Endothelial cell of umbilical vein (primary cell): Measurements from ENCODE around the gene NEDD4L. TPM values are rescaled to one million over a fixed set of nuclear protein-coding genes. Genes with fewer than 3 reads are reported as not detected.

Experiments used
- BruUV-seq: library from RNA; stranded (reverse); fragments of 400-500 nt; replicated peaks from 2 replicates; lab custom pipeline; 2021; lab: Mats Ljungman, UMichigan
- CTCF ChIA-PET: fragments of 300-600, 350-600 bp; sonication (Branson Sonifier 250); formaldehyde crosslinking; loops from one replicate; lab custom pipeline; 2021; ENCODE audit warnings: antibody characterized with exemption, inconsistent platforms; lab: Charles Lee
- POLR2A ChIA-PET: fragments of 300-600, 350-600 bp; sonication (Branson Sonifier 250); formaldehyde crosslinking; loops from one replicate; lab custom pipeline; 2021; ENCODE audit warnings: antibody characterized with exemption, inconsistent platforms; lab: Charles Lee
- DNase-seq: peaks from one replicate; pipeline ENCODE4 v3.0.0-alpha.2; 2011; ENCODE audit warnings: low read depth, low spot score
- FAIRE-seq: peaks from 2 replicates; lab custom pipeline; 2011; peaks lifted over from hg19 to GRCh38; lab: Jason Lieb, UNC
- H2AFZ ChIP-seq: 2 replicates; pipeline ENCODE4 v1.6.0; 2012; ENCODE audit warnings: low read depth, low read length, control low read depth, inconsistent platforms
- H3K27ac ChIP-seq: 2 replicates; pipeline ENCODE4 v1.5.1; 2011; ENCODE audit warnings: low read depth, mild to moderate bottlenecking, control low read depth, low read length, moderate library complexity; ENCODE audit not compliant: insufficient read depth
- H3K27me3 ChIP-seq, 2 experiments: 2 replicates each; pipeline versions ENCODE4 v1.6.0 to v1.6.1; 2011; ENCODE audit warnings: low read length in 2 of 2, mixed read lengths in 1 of 2; ENCODE audit not compliant: control insufficient read depth in 2 of 2, insufficient read depth in 2 of 2
- H3K36me3 ChIP-seq, 2 experiments: 2 replicates in 1 of 2; 3 replicates in 1 of 2; pipeline ENCODE4 v1.5.1; 2011; ENCODE audit warnings: low read length in 2 of 2, mild to moderate bottlenecking in 1 of 2, moderate library complexity in 1 of 2; ENCODE audit not compliant: control insufficient read depth in 2 of 2, insufficient read depth in 2 of 2; ENCODE audit errors: extremely low read depth in 1 of 2
- H3K4me1 ChIP-seq: 3 replicates; pipeline ENCODE4 v1.5.1; 2011; ENCODE audit warnings: mild to moderate bottlenecking, low read length; ENCODE audit not compliant: control insufficient read depth, insufficient read depth; ENCODE audit errors: extremely low read depth
- H3K4me2 ChIP-seq: 2 replicates; pipeline ENCODE4 v1.6.1; 2011; ENCODE audit warnings: low read length, control low read depth, mixed read lengths; ENCODE audit not compliant: insufficient read depth
- H3K4me3 ChIP-seq, 3 experiments: fragments of 200-600 bp in 1 of 3; sonication (generic), shearing (Covaris generic) in 1 of 3; replicated peaks in 1 of 3; 2 replicates each; pipeline ENCODE4 v1.5.1; 2011 to 2016; ENCODE audit warnings: control low read depth in 3 of 3, low read length in 3 of 3, mild to moderate bottlenecking in 2 of 3, inconsistent platforms in 1 of 3, low read depth in 1 of 3, moderate library complexity in 1 of 3; ENCODE audit not compliant: insufficient read depth in 1 of 3
- H3K79me2 ChIP-seq: 2 replicates; pipeline ENCODE4 v1.6.0; 2012; ENCODE audit warnings: low read length, inconsistent platforms; ENCODE audit not compliant: control insufficient read depth, insufficient read depth
- H3K9ac ChIP-seq: replicated peaks from 2 replicates; pipeline ENCODE3; 2011; ENCODE audit warnings: low read length, control low read depth; ENCODE audit not compliant: insufficient read depth; ENCODE audit errors: extremely low read depth
- H3K9me1 ChIP-seq: replicated peaks from 3 replicates; pipeline ENCODE4 v1.6.0; 2011; ENCODE audit warnings: mild to moderate bottlenecking, low read length; ENCODE audit not compliant: control insufficient read depth, insufficient read depth; ENCODE audit errors: extremely low read depth
- H3K9me3 ChIP-seq: replicated peaks from 2 replicates; pipeline ENCODE4 v1.5.1; 2012; ENCODE audit warnings: low read length, inconsistent platforms; ENCODE audit not compliant: control insufficient read depth, insufficient read depth
- H4K20me1 ChIP-seq: replicated peaks from 2 replicates; pipeline ENCODE3; 2011; ENCODE audit warnings: mild to moderate bottlenecking, low read length; ENCODE audit not compliant: control insufficient read depth, insufficient read depth; ENCODE audit errors: extremely low read depth
- CTCF ChIP-seq, 2 donors: IDR thresholded peaks; 1 replicate in 1 of 2; 2 replicates in 1 of 2; pipeline ENCODE4 v1.5.1; 2011; ENCODE audit warnings: low read length in 2 of 2, mild to moderate bottlenecking in 2 of 2, moderate library complexity in 2 of 2, control low read depth in 1 of 2, inconsistent platforms in 1 of 2, low read depth in 1 of 2; ENCODE audit not compliant: insufficient read depth in 1 of 2; ENCODE audit errors: extremely low read depth in 1 of 2
- EZH2 ChIP-seq: IDR thresholded peaks from 2 replicates; pipeline ENCODE4 v1.6.1; 2012; ENCODE audit warnings: borderline replicate concordance, low read depth, mild to moderate bottlenecking, moderate library complexity, low read length, inconsistent platforms; ENCODE audit not compliant: severe bottlenecking
- FOS ChIP-seq: IDR thresholded peaks from 2 replicates; pipeline ENCODE4 v1.6.1; 2011; ENCODE audit warnings: mild to moderate bottlenecking, low read length, moderate library complexity, borderline replicate concordance; ENCODE audit not compliant: insufficient read depth
- GATA2 ChIP-seq: IDR thresholded peaks from 2 replicates; pipeline ENCODE4 v1.7.0; 2011; ENCODE audit warnings: low read depth, mild to moderate bottlenecking, moderate library complexity, mixed read lengths, low read length; ENCODE audit not compliant: insufficient read length, insufficient read depth
- JUN ChIP-seq: IDR thresholded peaks from 2 replicates; pipeline ENCODE4 v1.6.1; 2011; ENCODE audit warnings: borderline replicate concordance, low read depth; ENCODE audit not compliant: insufficient read length, insufficient read depth
- MYC ChIP-seq: IDR thresholded peaks from one replicate; pipeline ENCODE4 v1.6.1; 2011; ENCODE audit warnings: mild to moderate bottlenecking, low read depth, low read length
- POLR2A ChIP-seq: IDR thresholded peaks from 2 replicates; pipeline ENCODE4 v1.6.1; 2012; ENCODE audit warnings: low read depth, mild to moderate bottlenecking, control low read depth, low read length
- POLR2AphosphoS5 ChIP-seq: IDR thresholded peaks from 2 replicates; pipeline ENCODE4 v1.6.1; 2012; ENCODE audit warnings: low read depth, mild to moderate bottlenecking, control low read depth, low read length, moderate library complexity; ENCODE audit not compliant: insufficient read depth
- dilution Hi-C: fragments of 300-500 bp; cut with MboI; formaldehyde crosslinking; loops from one replicate; pipeline ENCODE4 v1.15.0; 2019; ENCODE audit warnings: low sequenced_read_pairs; ENCODE audit not compliant: extremely low pct_ligation_motif_present
- intact Hi-C: fragments of 100-400 bp; cut with micrococcal nuclease; formaldehyde crosslinking; loops from one replicate; pipeline ENCODE4 v1.10.0; 2022
- polyA plus RNA-seq, 4 experiments: library from polyadenylated mRNA; depleted of rRNA in 3 of 4; stranded (reverse) in 3 of 4; unstranded in 1 of 4; fragments of >200 nt; gene quantifications; 2 replicates each; pipeline versions ENCODE4 v1.2.1 to v1.2.3, GENCODE V29; 2011 to 2012; ENCODE audit warnings: missing spikeins in 1 of 4
- total RNA-seq: library from RNA; stranded (reverse); gene quantifications from 2 replicates; pipeline ENCODE4 v1.2.3, GENCODE V29; 2021
- TF ChIP-seq, protein P1 (sequence below): IDR thresholded peaks from 2 replicates; pipeline ENCODE4 v1.6.1; 2011; ENCODE audit not compliant: insufficient read depth, insufficient read length

Gene NEDD4L
- total and polyA plus RNA-seq, 2 donors (not counting 3 experiments of a cell fraction or from before 2014, with no cell fraction given), result 20.5 to 78.9 TPM

- ChIA-PET CTCF (no interaction called here), POLR2A (no interaction called here)
- no peak overlapping the region for H3K27ac ChIP-seq
- no peaks in the 10 kb centered on the region for H4K20me1 ChIP-seq
- peaks cover 0 to 2% of the 10 kb centered on the region in 2 experiments for H3K27me3 ChIP-seq
- TF ChIP-seq GATA2 (no peak), EZH2 (no peak), POLR2A (no peak), JUN (no peak), MYC (no peak), FOS (no peak), POLR2AphosphoS5 (no peak), CTCF (IDR thresholded peaks at IDR 0.05; ENCODE audit: extremely low read depth in 1 of 2, insufficient read depth in 1 of 2, low read depth in 1 of 2, low read length in 2 of 2) (no peak)
- TF ChIP-seq, protein P1, sequence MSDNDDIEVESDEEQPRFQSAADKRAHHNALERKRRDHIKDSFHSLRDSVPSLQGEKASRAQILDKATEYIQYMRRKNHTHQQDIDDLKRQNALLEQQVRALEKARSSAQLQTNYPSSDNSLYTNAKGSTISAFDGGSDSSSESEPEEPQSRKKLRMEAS, result no peak
- H3K36me3 ChIP-seq, result no peaks in the 10 kb centered on the region
- H3K9me1 ChIP-seq, result no peaks in the 10 kb centered on the region
- BruUV-seq, result no TSS peak
- H3K4me3 ChIP-seq, result no peak overlapping the region
- intact Hi-C loops, result no loop called here
- dilution Hi-C loops, result no loop called here
- no peak overlapping the region for H3K4me2 ChIP-seq
- H3K79me2 ChIP-seq, result no peaks in the 10 kb centered on the region
- FAIRE-seq (no peak), DNase-seq (no peak)
- no peaks in the 10 kb centered on the region for H3K4me1 ChIP-seq
- H3K9ac ChIP-seq, result no peak overlapping the region
- no peak overlapping the region for H2AFZ ChIP-seq
- H3K9me3 ChIP-seq, result no peaks in the 10 kb centered on the region
Observed at GRCh38 chr18:58010265-58010664, 33.8 kb upstream of the NEDD4L start.
